ENCODE measurements around the gene PGM2L1.
"Not testable (repeated sequence)": the region's sequence is repeated elsewhere in the genome, so short reads cannot be mapped to it uniquely, and the experiment has no call there.

GRCh38 chr11:74365805-74366204 lies 32.4 kb downstream of the PGM2L1 start:
- not testable (repeated sequence) for TF ChIP-seq POLR2AphosphoS5, CTCF (IDR thresholded peaks at IDR 0.05)
